ENCODE results near the gene HHLA2.

HHLA2 gene

DNA sequence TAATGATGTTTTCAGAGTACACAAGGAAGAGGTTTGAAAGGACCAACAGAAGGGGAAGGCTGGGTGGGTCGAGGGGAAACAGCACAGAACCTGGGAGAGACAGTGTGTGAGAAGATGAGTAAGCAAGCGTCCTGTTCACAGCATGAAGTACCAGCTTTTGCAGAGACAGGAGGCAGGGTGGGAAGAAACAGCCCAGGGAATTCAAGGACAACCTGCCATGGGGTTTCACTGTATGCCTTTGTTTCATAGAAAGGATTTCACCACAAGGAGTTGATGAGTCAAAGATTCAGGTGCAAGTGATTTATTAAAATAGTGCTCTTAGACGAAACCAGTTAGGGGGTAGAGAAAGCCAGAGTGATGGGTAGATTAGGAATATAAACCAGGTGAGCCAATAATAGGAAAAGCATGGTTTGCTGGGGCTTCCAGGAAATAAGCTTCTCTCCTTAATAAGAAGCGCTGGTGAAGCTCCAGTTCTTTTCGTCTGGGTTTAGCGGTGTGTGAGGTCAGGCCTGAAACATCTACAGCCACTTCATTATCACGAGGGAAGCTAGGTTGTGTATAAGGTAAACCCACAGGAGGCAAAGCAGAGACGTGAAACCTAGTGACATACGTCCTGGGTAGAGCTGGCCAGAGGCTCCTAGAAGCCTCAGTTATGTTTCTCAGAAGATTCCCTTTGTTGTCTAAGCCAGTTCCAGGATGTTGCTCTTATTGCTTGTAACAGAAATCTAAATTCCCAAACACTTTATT is 3.9 kb downstream of the HHLA2 start:
- no peak for DNase-seq

- no peak for DNase-seq
Observed at GRCh38 chr3:108301695-108302404, 5.5 kb downstream of the HHLA2 start.

DNA sequence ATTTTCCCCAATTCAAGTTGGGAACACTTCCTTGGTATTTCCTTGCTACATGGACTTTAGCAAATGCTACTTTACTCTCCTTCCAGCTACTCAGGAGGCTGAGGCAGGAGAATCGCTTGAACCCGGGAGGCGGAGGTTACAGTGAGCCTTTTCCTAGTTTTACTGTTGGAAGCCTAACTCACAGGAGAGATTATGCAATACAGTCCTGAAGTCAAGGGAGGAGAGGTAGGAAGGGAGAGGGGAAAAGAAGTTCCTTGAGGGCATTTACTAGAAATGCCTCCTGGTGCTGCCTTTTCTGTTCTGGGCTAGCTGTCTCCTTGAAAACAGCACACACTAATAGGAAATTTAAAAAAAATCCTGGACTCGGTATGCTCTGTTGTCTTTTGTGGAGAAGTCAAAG is 6.2 kb downstream of the HHLA2 start:
- no peak for DNase-seq

DNA sequence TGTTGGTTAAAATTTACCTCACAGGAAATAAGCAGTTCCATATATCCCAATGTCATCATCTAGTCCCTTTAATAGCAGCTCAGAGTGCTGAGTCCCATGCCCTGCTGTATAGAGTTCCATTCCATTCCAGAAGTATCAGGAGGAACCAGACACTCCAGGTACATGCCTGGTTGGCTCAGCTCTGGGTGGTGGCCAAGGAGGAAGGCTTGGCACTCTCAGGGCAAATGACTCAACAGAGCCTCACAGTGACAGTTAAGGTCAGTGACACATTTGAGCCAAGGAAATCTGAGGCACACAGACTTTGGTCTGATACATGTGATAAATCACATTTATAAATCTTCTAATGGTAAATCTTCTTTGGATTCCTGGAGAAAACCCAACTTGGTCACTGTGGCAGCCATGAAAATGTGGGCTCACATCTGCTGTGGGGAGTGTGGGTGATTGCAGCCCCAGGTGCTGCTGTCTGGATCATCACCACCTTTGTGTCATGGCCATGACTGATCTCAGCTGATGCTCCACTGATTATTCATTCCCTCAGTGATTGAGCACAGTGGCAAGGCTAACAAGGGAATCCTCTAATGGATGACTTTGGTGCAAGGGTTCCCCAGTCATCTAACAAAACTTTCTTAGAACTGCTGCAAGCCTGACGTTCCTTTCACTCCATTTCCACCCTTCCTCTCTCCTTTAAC is 9.3 kb downstream of the HHLA2 start:
- no peak for DNase-seq

GRCh38 chr3:108311797-108312196 is 15.4 kb downstream of the HHLA2 start:
- DNase-seq = no peak

GRCh38 chr3:108312656-108313055 is 16.3 kb downstream of the HHLA2 start:
- DNase-seq = no peak

- no peak for DNase-seq
Observed at GRCh38 chr3:108315767-108316301, 19.5 kb downstream of the HHLA2 start.

DNA sequence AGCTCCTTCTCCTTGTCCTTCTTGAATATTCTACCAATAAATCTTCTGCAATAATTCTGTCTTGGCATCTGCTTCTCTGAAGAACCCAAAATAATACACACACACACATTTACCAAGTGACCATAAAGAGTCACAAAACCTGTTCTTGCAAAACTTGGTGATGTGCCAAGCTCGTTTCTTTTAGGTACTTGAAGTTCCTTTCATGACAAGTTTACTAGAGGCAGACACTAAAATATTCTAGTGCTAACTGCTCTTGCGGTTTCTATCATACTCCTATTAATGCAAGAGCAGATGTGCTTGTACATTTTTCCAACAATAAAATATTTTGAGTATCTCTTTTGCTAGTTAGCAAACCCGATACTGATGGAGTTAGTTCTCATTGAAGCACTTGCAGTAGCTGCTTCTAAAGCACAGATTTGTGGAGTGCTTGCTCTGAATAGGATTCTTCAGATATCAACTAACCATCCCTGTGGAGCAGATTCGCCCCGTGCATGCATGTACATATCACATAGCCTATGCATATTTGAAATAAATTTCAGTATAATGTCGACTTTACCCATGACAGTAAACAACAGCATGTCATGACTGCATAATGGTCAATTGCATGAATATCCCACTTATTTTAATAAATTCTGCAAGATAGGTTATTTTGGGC is 23.2 kb downstream of the HHLA2 start:
- DNase-seq = no peak

- no peak for DNase-seq
Observed at GRCh38 chr3:108320746-108321350, 24.5 kb downstream of the HHLA2 start.

GRCh38 chr3:108322352-108322751 is 26.0 kb downstream of the HHLA2 start:
- DNase-seq = no peak

DNA sequence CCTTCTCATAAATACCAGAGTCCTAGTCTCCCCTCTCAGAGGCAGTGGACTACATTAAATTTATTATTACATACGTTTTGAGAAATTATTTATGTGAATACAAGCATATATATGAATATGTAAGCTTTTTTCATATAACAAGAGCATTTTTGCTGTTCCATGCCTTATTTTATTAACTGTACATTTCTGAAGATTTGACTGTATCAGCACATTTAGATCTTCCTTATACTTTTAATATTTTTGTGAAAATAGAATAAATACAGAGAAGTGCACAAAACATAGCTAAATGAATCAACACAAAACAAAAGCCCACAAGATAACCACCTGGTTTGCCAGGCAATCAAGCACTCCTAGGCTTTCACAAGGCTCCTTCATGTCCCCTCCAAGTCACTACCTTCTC is 27.8 kb downstream of the HHLA2 start:
- DNase-seq = no peak

- no peak for DNase-seq
Observed at GRCh38 chr3:108327168-108327567, 30.8 kb downstream of the HHLA2 start.

GRCh38 chr3:108328821-108329486 is 32.6 kb downstream of the HHLA2 start:
- DNase-seq = no peak

DNA sequence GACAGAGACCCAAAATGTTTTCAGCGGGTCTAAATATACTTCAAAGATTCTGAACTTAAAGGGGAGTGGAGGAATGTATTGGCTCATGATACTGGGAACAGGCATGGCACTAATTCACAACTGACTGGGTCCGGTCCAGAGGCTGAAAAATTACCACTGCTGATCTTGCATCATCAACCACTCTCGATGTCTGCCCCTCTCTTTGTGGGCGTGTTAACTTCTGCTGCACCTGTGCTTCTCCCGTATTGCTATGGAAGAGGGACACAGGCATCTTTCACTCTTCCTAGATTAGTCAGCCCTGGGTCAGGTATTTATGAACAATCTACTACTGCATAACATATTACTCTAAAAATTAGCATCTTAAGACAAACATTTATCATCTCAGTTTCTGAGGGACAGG is 33.2 kb downstream of the HHLA2 start:
- DNase-seq = no peak

DNA sequence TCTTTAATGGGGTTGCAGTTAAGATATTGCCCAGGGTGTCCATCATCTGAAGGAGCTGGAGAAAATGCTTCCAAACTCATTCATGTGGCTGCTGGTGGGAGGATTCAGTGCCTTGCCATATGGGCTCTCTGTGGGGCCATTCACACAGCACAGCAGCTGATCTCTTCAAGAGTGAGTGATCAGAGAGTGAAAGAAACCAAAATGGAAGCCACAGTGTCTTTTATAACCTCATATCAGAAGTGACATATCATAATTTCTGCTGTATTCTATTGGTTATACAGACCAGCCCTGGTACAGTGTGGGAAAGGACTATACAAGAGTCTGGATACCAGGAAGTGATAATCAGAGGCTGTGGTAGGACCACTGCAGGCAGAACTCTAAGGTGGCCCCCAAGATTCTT is 33.6 kb downstream of the HHLA2 start:
- no peak for DNase-seq

- no peak for DNase-seq
Observed at GRCh38 chr3:108331792-108332191, 35.4 kb downstream of the HHLA2 start.

DNA sequence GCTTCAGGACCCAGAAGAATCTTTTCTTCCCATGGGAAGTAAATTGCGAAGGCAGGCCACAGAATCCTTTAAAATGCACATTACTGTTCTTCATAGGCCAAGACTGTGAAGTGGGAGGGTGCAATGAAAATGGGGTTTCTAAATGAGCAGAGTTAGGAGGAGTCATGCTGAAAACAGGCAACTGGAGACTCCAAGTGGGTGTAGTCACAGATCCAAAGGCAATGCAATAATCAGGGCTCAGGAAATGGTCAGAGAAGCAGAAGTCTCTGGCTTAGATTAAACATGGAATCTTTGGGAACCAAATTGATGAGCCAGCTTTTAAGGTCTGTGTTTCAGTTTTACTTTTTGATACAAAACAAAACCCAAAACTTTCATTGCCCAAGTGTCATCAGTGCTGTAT is 37.6 kb downstream of the HHLA2 start:
- DNase-seq = no peak

DNA sequence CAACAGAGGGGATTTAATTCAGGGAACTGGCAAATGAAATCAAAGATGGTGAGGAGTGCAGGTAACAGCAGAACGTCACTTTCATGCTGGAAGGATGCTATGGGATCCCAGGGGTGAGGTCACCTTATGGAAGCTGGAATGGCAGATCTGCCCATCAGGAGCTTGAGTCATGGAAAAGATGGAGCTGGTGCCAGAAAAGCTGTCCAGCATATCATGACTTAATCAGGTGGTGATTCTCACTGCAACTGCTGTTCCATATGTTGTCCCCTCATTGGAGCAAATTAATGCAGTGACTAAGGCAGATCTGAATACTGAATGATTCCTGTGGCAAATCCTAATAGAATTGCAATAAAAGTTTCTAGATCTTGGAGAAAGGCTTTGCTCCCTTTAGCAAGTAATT is 38.4 kb downstream of the HHLA2 start:
- no peak for DNase-seq

- no peak for DNase-seq
Observed at GRCh38 chr3:108338901-108339545, 42.7 kb downstream of the HHLA2 start.

GRCh38 chr3:108341911-108342310 is 45.6 kb downstream of the HHLA2 start:
- no peak for DNase-seq

- DNase-seq = no peak
Observed at GRCh38 chr3:108342837-108343486, 46.6 kb downstream of the HHLA2 start.
